DND-41 (cell line): ENCODE results near the gene IGSF6.

Experiments
- EZH2 ChIP-seq: IDR thresholded peaks from 3 replicates; pipeline ENCODE4 v1.6.1; 2012; ENCODE audit warnings: borderline replicate concordance, low read depth, mild to moderate bottlenecking, moderate library complexity, low read length, inconsistent platforms; ENCODE audit not compliant: severe bottlenecking
- TF ChIP-seq, protein P1 (sequence below): IDR thresholded peaks from 2 replicates; pipeline ENCODE4 v1.5.1; 2012; ENCODE audit warnings: borderline replicate concordance, low read length, moderate library complexity, mild to moderate bottlenecking; ENCODE audit not compliant: poor library complexity, severe bottlenecking; ENCODE audit errors: extremely low read depth

DNA sequence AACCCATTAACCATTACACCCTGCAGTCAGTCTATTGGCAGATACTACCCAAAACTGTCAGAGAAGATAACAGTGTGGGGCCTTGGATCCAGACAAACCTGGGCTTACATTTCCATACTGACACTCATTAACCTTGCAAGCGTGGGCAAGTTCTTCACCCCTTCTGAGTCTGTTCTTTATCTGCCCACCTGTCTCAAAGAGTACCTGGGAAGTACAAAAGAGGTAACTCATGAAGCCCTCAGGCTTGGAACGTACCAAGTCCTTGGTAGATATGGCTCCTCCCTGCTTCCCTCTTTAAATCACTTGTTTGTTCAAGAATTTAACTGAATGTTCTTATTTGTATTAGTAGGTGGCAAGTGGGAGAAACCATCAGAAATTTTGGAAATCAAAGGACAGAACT lies 2.5 kb upstream of the IGSF6 start:
- TF ChIP-seq, protein P1, sequence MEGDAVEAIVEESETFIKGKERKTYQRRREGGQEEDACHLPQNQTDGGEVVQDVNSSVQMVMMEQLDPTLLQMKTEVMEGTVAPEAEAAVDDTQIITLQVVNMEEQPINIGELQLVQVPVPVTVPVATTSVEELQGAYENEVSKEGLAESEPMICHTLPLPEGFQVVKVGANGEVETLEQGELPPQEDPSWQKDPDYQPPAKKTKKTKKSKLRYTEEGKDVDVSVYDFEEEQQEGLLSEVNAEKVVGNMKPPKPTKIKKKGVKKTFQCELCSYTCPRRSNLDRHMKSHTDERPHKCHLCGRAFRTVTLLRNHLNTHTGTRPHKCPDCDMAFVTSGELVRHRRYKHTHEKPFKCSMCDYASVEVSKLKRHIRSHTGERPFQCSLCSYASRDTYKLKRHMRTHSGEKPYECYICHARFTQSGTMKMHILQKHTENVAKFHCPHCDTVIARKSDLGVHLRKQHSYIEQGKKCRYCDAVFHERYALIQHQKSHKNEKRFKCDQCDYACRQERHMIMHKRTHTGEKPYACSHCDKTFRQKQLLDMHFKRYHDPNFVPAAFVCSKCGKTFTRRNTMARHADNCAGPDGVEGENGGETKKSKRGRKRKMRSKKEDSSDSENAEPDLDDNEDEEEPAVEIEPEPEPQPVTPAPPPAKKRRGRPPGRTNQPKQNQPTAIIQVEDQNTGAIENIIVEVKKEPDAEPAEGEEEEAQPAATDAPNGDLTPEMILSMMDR = no peak
- no peak for TF ChIP-seq EZH2
